NCI-H1417 (cell line): ENCODE measurements around the gene SLC24A1.

Experiments
- DNase-seq, 3 experiments: peaks; one replicate each; lab custom pipeline; 2025; lab: John Stamatoyannopoulos, UW

Gene SLC24A1

GRCh38 chr15:65653341-65653740 is 31.6 kb downstream of the SLC24A1 start:
- DNase-seq: no peak

- no peak for DNase-seq
Measured at GRCh38 chr15:65653801-65654521, 32.2 kb downstream of the SLC24A1 start.

- no peak for DNase-seq
Measured at GRCh38 chr15:65655026-65655425, 33.3 kb downstream of the SLC24A1 start.

- DNase-seq: no peak
Measured at GRCh38 chr15:65655457-65655856, 33.7 kb downstream of the SLC24A1 start.

DNA sequence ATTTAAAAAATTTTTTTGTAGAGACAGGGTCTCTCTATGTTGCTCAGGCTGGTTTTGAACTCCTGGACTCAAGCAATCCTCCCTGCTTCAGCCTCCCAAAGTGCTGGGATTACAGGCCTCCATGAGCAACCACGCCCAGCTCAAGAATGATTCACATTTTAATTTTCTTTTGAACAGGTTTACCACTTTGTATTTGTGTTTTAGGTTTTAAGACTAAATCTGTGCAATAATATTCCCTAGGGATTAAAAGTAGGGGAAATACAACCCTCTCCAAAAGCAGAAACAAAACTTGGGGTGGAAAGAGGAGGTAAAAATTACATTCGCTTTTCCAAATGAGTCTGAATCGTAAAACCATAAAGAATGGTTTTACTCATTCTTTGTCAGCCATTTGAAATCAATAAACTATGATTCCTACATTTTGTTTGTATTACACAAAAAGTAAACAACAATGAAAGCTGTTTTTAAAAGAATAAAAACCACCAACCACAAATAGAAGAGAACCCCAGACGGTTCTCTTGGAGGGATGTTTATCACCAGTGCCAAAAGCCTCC is 37.8 kb downstream of the SLC24A1 start:
- no peak for DNase-seq

- DNase-seq: no peak
Measured at GRCh38 chr15:65660927-65661326, 39.2 kb downstream of the SLC24A1 start.

DNA sequence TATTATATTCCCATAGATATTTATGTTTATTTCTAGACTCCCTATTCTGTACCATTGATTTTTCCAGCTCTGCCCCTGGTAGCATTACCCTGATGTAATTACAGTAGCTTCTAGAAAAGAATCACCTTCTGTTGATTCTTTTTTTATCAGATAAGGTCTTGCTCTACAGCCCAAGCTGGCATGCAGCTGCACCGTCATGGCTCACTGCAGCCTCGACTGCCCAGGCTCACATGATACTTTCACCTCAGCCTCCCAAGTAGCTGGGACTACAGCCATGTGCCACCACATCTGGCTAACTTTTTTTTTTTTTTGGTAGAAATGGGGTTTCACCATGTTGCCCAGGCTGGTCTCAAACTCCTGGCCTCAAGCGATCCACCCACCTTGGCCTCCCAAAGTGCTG is 41.8 kb downstream of the SLC24A1 start:
- no peak for DNase-seq

DNA sequence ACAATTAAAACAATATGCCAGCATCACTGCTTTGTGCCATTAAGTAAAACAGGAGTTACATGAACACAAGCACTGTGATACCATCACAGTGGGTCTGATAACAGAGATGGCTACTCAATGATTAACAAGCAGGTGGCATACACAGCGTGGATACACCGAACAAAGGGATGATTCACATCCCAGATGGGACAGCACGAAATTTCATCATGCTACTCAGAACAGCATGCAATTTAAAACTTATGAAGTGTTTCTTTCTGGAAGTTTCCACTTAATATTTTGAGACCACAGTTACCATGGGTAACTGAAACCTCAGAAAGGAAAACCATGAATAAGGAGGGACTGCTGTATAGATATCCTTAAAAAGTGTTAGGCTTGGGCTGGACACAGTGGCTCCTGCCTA is 44.5 kb downstream of the SLC24A1 start:
- no peak for DNase-seq

DNA sequence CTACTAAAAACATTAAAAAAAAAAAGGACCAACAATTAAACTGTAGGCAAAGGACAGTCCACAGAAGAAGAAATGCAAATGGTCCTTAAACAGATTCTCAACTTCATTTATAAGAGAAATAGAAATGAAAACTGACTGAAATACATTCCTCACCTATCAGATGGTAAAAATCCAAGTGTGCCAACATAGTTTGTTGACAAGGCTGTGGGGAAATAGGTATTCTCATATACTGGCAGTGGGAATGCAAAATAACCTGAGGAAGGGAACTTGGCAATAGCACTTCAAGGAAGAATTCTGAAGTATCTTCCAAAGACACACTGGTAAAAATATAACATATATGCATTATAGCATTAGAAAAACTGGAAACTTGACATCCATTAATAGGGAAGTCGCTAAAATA is 53.8 kb downstream of the SLC24A1 start:
- no peak for DNase-seq

GRCh38 chr15:65676123-65676522 is 54.4 kb downstream of the SLC24A1 start:
- no peak for DNase-seq

- no peak for DNase-seq
Measured at GRCh38 chr15:65680544-65680943, 58.8 kb downstream of the SLC24A1 start.

- no peak for DNase-seq
Measured at GRCh38 chr15:65682404-65682911, 60.7 kb downstream of the SLC24A1 start.

GRCh38 chr15:65688462-65688861 is 66.7 kb downstream of the SLC24A1 start:
- no peak for DNase-seq

DNA sequence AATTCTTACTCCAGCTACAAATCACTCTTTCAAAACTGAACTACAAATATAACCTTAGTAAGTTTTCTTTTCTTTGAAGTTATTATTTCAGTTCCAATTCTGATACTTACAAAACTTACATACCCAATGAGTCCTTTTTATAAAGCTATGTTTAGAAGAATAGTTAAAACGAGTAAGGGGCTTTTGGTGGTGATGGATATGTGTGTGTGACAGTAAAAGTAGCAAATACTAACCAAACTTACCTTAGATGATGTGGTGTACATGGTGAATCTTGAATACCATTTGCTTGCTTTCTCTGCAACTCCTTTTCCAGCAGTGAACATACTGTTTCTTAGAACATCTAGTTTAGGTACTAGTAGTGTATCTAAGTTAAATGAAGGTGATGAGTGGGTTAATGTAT is 68.4 kb downstream of the SLC24A1 start:
- DNase-seq: no peak

GRCh38 chr15:65690778-65691177 is 69.0 kb downstream of the SLC24A1 start:
- DNase-seq: no peak

DNA sequence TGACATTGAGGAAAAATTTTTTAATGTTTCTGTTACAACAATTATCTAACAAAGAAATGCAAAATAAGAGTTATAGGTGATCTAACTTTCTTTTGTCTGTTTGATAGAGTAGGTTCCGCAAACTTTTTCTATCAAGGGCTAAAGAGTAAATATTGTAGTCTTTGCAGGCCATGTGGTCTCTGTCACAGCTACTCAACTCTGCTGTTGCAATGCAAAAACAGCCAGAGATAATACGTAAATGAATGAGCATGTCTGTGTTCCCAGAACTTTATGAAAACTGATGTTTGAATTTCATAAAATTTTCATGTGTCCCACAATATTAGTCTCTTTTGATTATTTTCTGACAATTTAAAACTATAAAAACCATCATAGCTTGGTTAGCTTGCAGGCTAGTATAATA is 73.3 kb downstream of the SLC24A1 start:
- no peak for DNase-seq
